HUES64 (cell line): ENCODE measurements around the gene SHISA6.

Experiments used
- H3K27ac ChIP-seq: 2 replicates; pipeline ENCODE4 v1.7.0; 2013; ENCODE audit warnings: low read depth, low read length, inconsistent platforms
- H3K27me3 ChIP-seq: 2 replicates; pipeline ENCODE4 v1.6.1; 2013; ENCODE audit warnings: mild to moderate bottlenecking, low read length; ENCODE audit not compliant: insufficient read depth
- H3K36me3 ChIP-seq: 2 replicates; pipeline ENCODE4 v1.6.1; 2013; ENCODE audit warnings: mild to moderate bottlenecking, low read length; ENCODE audit not compliant: insufficient read depth
- H3K4me1 ChIP-seq: 2 replicates; pipeline ENCODE4 v1.6.1; 2013; ENCODE audit warnings: mild to moderate bottlenecking, low read length, moderate library complexity; ENCODE audit not compliant: insufficient read depth
- H3K4me3 ChIP-seq: 2 replicates; pipeline ENCODE4 v1.5.1; 2013; ENCODE audit warnings: mild to moderate bottlenecking, low read length, moderate library complexity
- H3K9ac ChIP-seq: 2 replicates; pipeline ENCODE4 v1.6.1; 2013; ENCODE audit warnings: mild to moderate bottlenecking, low read depth, low read length
- H3K9me3 ChIP-seq: 2 replicates; pipeline ENCODE4 v1.6.1; 2013; ENCODE audit warnings: low read depth, low read length; ENCODE audit not compliant: insufficient read depth
- WGBS: fragments of 150-250, 120-280 bp; methylation state at CpG from one replicate; pipeline ENCODE4 v1.1.7; 2013; ENCODE audit warnings: missing lambda C conversion rate; 5-methylcytosine and 5-hydroxymethylcytosine counted together

Gene SHISA6

GRCh38 chr17:11583306-11583992 lies 342.4 kb downstream of the SHISA6 start:
- no peaks in the 10 kb centered on the region for H3K27me3 ChIP-seq
- no peak overlapping the region for H3K27ac ChIP-seq
- WGBS, result 83% methylated on average over 9 of the region's 9 CpGs
- 0 out of 2 replicates have a peak, but pooled peaks cover 4% of the 10 kb centered on the region for H3K9me3 ChIP-seq
- no peak overlapping the region for H3K4me3 ChIP-seq
- no peaks in the 10 kb centered on the region for H3K4me1 ChIP-seq
- H3K9ac ChIP-seq, result no peak overlapping the region
- H3K36me3 ChIP-seq, result no peaks in the 10 kb centered on the region

GRCh38 chr17:11589716-11590115 lies 348.7 kb downstream of the SHISA6 start:
- Histone ChIP-seq H3K4me3 (no peak overlapping the region), H3K36me3 (no peaks in the 10 kb centered on the region), H3K27me3 (no peaks in the 10 kb centered on the region), H3K4me1 (no peaks in the 10 kb centered on the region), H3K9me3 (no peaks in the 10 kb centered on the region), H3K9ac (no peak overlapping the region), H3K27ac (no peak overlapping the region)
- WGBS, result 88% methylated on average over 3 of the region's 3 CpGs

GRCh38 chr17:11598274-11599221 lies 357.5 kb downstream of the SHISA6 start, which contains the start of gene DNAH9:
DNAH9 (plus strand) TSS chr17:11598470; CDS start chr17:11598499, 29 bp downstream.
- H3K4me3 ChIP-seq, result peak within 1 kb of the TSS; percentile 78
- H3K9ac ChIP-seq, result 0 out of 2 replicates have a peak within 1 kb of the TSS, but pooled peaks have one; percentile 22

GRCh38 chr17:11601661-11602060 lies 360.6 kb downstream of the SHISA6 start:
- Histone ChIP-seq H3K9ac (no peak overlapping the region), H3K27ac (no peak overlapping the region), H3K4me3 (no peak overlapping the region), H3K27me3 (peaks cover 14% of the 10 kb centered on the region; the same call in 1 of the 2 replicates), H3K9me3 (no peaks in the 10 kb centered on the region), H3K36me3 (no peaks in the 10 kb centered on the region), H3K4me1 (peaks cover 3% of the 10 kb centered on the region; the same call in 1 of the 2 replicates)
- WGBS, result 87% methylated on average over 3 of the region's 5 CpGs

More at GRCh38 chr17:11598274-11599221, 357.5 kb downstream of the SHISA6 start, which contains the start of gene DNAH9:
- Histone ChIP-seq H3K9me3 (no peaks in the 10 kb centered on the region), H3K27me3 (peaks cover 15% of the 10 kb centered on the region; the same call in 1 of the 2 replicates), H3K36me3 (no peaks in the 10 kb centered on the region), H3K27ac (no peak within 1 kb of the TSS), H3K4me1 (peaks cover 3% of the 10 kb centered on the region; the same call in 1 of the 2 replicates)
- WGBS, result under 1% methylated on average over 84 of the region's 84 CpGs

- H3K9ac ChIP-seq, result no peak overlapping the region
- no peak overlapping the region for H3K4me3 ChIP-seq
- H3K36me3 ChIP-seq, result no peaks in the 10 kb centered on the region
- WGBS, result 85% methylated on average over 6 of the region's 6 CpGs
- no peaks in the 10 kb centered on the region for H3K9me3 ChIP-seq
- H3K27ac ChIP-seq, result no peak overlapping the region
- no peaks in the 10 kb centered on the region for H3K27me3 ChIP-seq
- peaks cover 9% of the 10 kb centered on the region; the same call in 1 of the 2 replicates for H3K4me1 ChIP-seq
Observed at GRCh38 chr17:11608396-11608795, 367.4 kb downstream of the SHISA6 start.

GRCh38 chr17:11610999-11611566 lies 370.1 kb downstream of the SHISA6 start:
- Histone ChIP-seq H3K27me3 (no peaks in the 10 kb centered on the region), H3K9ac (no peak overlapping the region), H3K9me3 (no peaks in the 10 kb centered on the region), H3K27ac (no peak overlapping the region), H3K36me3 (no peaks in the 10 kb centered on the region), H3K4me1 (peaks cover 9% of the 10 kb centered on the region; the same call in 1 of the 2 replicates), H3K4me3 (no peak overlapping the region)
- WGBS, result 88% methylated on average over 6 of the region's 6 CpGs

- Histone ChIP-seq H3K9me3 (no peaks in the 10 kb centered on the region), H3K4me3 (no peak overlapping the region), H3K27ac (no peak overlapping the region), H3K36me3 (no peaks in the 10 kb centered on the region), H3K4me1 (peaks cover 9% of the 10 kb centered on the region; the same call in 1 of the 2 replicates), H3K27me3 (no peaks in the 10 kb centered on the region), H3K9ac (no peak overlapping the region)
- WGBS, result 90% methylated on average over 2 of the region's 2 CpGs
Observed at GRCh38 chr17:11612956-11613355, 371.9 kb downstream of the SHISA6 start.
